SJCRH30 (cell line): Measurements from ENCODE around the gene EGFL8. TPM values are rescaled to one million over a fixed set of nuclear protein-coding genes. Genes with fewer than 3 reads are reported as not detected.

Source experiments
- DNase-seq, 2 experiments: peaks; one replicate each; pipeline ENCODE4 v3.0.0-alpha.2; 2015 to 2020
- H3K27ac ChIP-seq: fragments of 250-450 bp; sonication (Bioruptor Pico); 2 replicates; pipeline ENCODE4 v1.5.1; 2020; ENCODE audit warnings: mild to moderate bottlenecking, moderate library complexity
- H3K27me3 ChIP-seq: fragments of 250-450 bp; sonication (Bioruptor Pico); 2 replicates; pipeline ENCODE4 v1.5.1; 2020; ENCODE audit warnings: mild to moderate bottlenecking, moderate library complexity
- H3K36me3 ChIP-seq: fragments of 250-450 bp; sonication (Bioruptor Pico); 2 replicates; pipeline ENCODE4 v1.5.1; 2020; ENCODE audit warnings: mild to moderate bottlenecking, moderate library complexity
- H3K4me1 ChIP-seq: fragments of 250-450 bp; sonication (Bioruptor Pico); 2 replicates; pipeline ENCODE4 v1.5.1; 2020; ENCODE audit warnings: mild to moderate bottlenecking, moderate library complexity
- H3K4me3 ChIP-seq: fragments of 250-450 bp; sonication (Bioruptor Pico); 2 replicates; pipeline ENCODE4 v1.5.1; 2020; ENCODE audit warnings: mild to moderate bottlenecking, moderate library complexity
- H3K9me3 ChIP-seq: fragments of 250-450 bp; sonication (Bioruptor Pico); replicated peaks from 2 replicates; pipeline ENCODE4 v1.5.1; 2020; ENCODE audit warnings: mild to moderate bottlenecking, moderate library complexity
- total RNA-seq: library from RNA; depleted of rRNA; stranded (reverse); fragments of >200 nt; shearing (Covaris generic); gene quantifications from 2 replicates; pipeline ENCODE4 v1.2.3, GENCODE V29; 2014; rRNA removed

The EGFL8 gene
- 6.4 and 8.8 TPM in 2 replicates for total RNA-seq

- no peak for DNase-seq
- no peak within 1 kb of the TSS for H3K4me3 ChIP-seq
- H3K27ac ChIP-seq, result no peak within 1 kb of the TSS
- no peaks in the 10 kb centered on the region for H3K9me3 ChIP-seq
- peaks cover 7% of the 10 kb centered on the region; the same call in 1 of the 2 replicates for H3K36me3 ChIP-seq
- no peaks in the 10 kb centered on the region for H3K4me1 ChIP-seq
- no peaks in the 10 kb centered on the region for H3K27me3 ChIP-seq
Measured at GRCh38 chr6:32164295-32164694, at the start of gene EGFL8. Gene EGFL8 (plus strand): TSS chr6:32164595. CDS start chr6:32166166, 1,571 bp downstream.

- H3K36me3 ChIP-seq, result peaks cover 14% of the 10 kb centered on the region
- no peaks in the 10 kb centered on the region for H3K9me3 ChIP-seq
- no peaks in the 10 kb centered on the region for H3K27me3 ChIP-seq
- no peak overlapping the region for H3K27ac ChIP-seq
- no peak overlapping the region for H3K4me3 ChIP-seq
- H3K4me1 ChIP-seq, result peaks cover 4% of the 10 kb centered on the region; the same call in 1 of the 2 replicates
- DNase-seq, result no peak
Measured at GRCh38 chr6:32114796-32115195, 49.6 kb upstream of the EGFL8 start.

- Histone ChIP-seq H3K4me1 (peaks cover 4% of the 10 kb centered on the region; the same call in 1 of the 2 replicates), H3K4me3 (no peak overlapping the region), H3K9me3 (no peaks in the 10 kb centered on the region), H3K27ac (no peak overlapping the region), H3K36me3 (peaks cover 16% of the 10 kb centered on the region), H3K27me3 (no peaks in the 10 kb centered on the region)
- no peak for DNase-seq
Measured at GRCh38 chr6:32115623-32116022, 48.8 kb upstream of the EGFL8 start.

GRCh38 chr6:32116674-32117073 is 47.7 kb upstream of the EGFL8 start:
- H3K4me1 ChIP-seq, result peaks cover 4% of the 10 kb centered on the region; the same call in 1 of the 2 replicates
- H3K4me3 ChIP-seq, result no peak overlapping the region
- H3K27me3 ChIP-seq, result no peaks in the 10 kb centered on the region
- DNase-seq, result peak in 1 of 2 experiments; percentile 40
- H3K27ac ChIP-seq, result no peak overlapping the region
- H3K9me3 ChIP-seq, result no peaks in the 10 kb centered on the region
- H3K36me3 ChIP-seq, result peaks cover 21% of the 10 kb centered on the region

- H3K4me3 ChIP-seq, result no peak overlapping the region
- no peaks in the 10 kb centered on the region for H3K9me3 ChIP-seq
- H3K27me3 ChIP-seq, result no peaks in the 10 kb centered on the region
- DNase-seq, result no peak
- peaks cover 21% of the 10 kb centered on the region for H3K36me3 ChIP-seq
- H3K27ac ChIP-seq, result no peak overlapping the region
- H3K4me1 ChIP-seq, result peaks cover 4% of the 10 kb centered on the region; the same call in 1 of the 2 replicates
Measured at GRCh38 chr6:32117461-32117860, 46.9 kb upstream of the EGFL8 start.

- H3K27me3 ChIP-seq, result no peaks in the 10 kb centered on the region
- H3K9me3 ChIP-seq, result no peaks in the 10 kb centered on the region
- peaks cover 26% of the 10 kb centered on the region for H3K36me3 ChIP-seq
- no peak overlapping the region for H3K27ac ChIP-seq
- no peaks in the 10 kb centered on the region for H3K4me1 ChIP-seq
- no peak overlapping the region for H3K4me3 ChIP-seq
- peak; percentile 72 to 80 for DNase-seq
Measured at GRCh38 chr6:32118782-32119628, 45.4 kb upstream of the EGFL8 start.

GRCh38 chr6:32120573-32121059 is 43.8 kb upstream of the EGFL8 start:
- Histone ChIP-seq H3K27ac (no peak overlapping the region), H3K4me3 (no peak overlapping the region), H3K9me3 (no peaks in the 10 kb centered on the region), H3K27me3 (no peaks in the 10 kb centered on the region), H3K36me3 (peaks cover 31% of the 10 kb centered on the region), H3K4me1 (no peaks in the 10 kb centered on the region)
- DNase-seq, result no peak

- no peak overlapping the region for H3K4me3 ChIP-seq
- H3K4me1 ChIP-seq, result peaks cover 3% of the 10 kb centered on the region; the same call in 1 of the 2 replicates
- no peaks in the 10 kb centered on the region for H3K9me3 ChIP-seq
- peaks cover 17% of the 10 kb centered on the region for H3K36me3 ChIP-seq
- no peak for DNase-seq
- no peaks in the 10 kb centered on the region for H3K27me3 ChIP-seq
- no peak overlapping the region for H3K27ac ChIP-seq
Measured at GRCh38 chr6:32123681-32124080, 40.7 kb upstream of the EGFL8 start.

- H3K4me3 ChIP-seq, result peak overlapping the region; percentile 90
- DNase-seq, result no peak
- H3K27ac ChIP-seq, result no peak overlapping the region
- H3K9me3 ChIP-seq, result no peaks in the 10 kb centered on the region
- H3K36me3 ChIP-seq, result 0 out of 2 replicates have a peak, but pooled peaks cover 10% of the 10 kb centered on the region
- no peaks in the 10 kb centered on the region for H3K27me3 ChIP-seq
- peaks cover 3% of the 10 kb centered on the region; the same call in 1 of the 2 replicates for H3K4me1 ChIP-seq
Measured at GRCh38 chr6:32126880-32127279, 37.5 kb upstream of the EGFL8 start.

GRCh38 chr6:32127409-32127716 is 37.0 kb upstream of the EGFL8 start:
- no peaks in the 10 kb centered on the region for H3K9me3 ChIP-seq
- H3K27me3 ChIP-seq, result no peaks in the 10 kb centered on the region
- H3K27ac ChIP-seq, result peak overlapping the region; percentile 78; the same call in 1 of the 2 replicates
- no peak for DNase-seq
- peaks cover 3% of the 10 kb centered on the region; the same call in 1 of the 2 replicates for H3K4me1 ChIP-seq
- 0 out of 2 replicates have a peak, but pooled peaks cover 10% of the 10 kb centered on the region for H3K36me3 ChIP-seq
- peak overlapping the region; percentile 90 for H3K4me3 ChIP-seq

GRCh38 chr6:32127717-32128592 is 36.4 kb upstream of the EGFL8 start, which contains the start of gene ATF6B:
Gene ATF6B (minus strand): TSS chr6:32128246. CDS start chr6:32128207, 39 bp downstream.
- no peaks in the 10 kb centered on the region for H3K9me3 ChIP-seq
- H3K36me3 ChIP-seq, result 0 out of 2 replicates have a peak, but pooled peaks cover 10% of the 10 kb centered on the region
- DNase-seq, result peak; percentile 98 to 99
- no peaks in the 10 kb centered on the region for H3K27me3 ChIP-seq
- peak within 1 kb of the TSS; percentile 78 for H3K27ac ChIP-seq
- peak within 1 kb of the TSS; percentile 90 for H3K4me3 ChIP-seq
- peaks cover 3% of the 10 kb centered on the region; the same call in 1 of the 2 replicates for H3K4me1 ChIP-seq

- no peak for DNase-seq
- Histone ChIP-seq H3K4me1 (peaks cover 3% of the 10 kb centered on the region; the same call in 1 of the 2 replicates), H3K4me3 (no peak overlapping the region), H3K27ac (no peak overlapping the region), H3K36me3 (0 out of 2 replicates have a peak, but pooled peaks cover 6% of the 10 kb centered on the region), H3K27me3 (no peaks in the 10 kb centered on the region), H3K9me3 (no peaks in the 10 kb centered on the region)
Measured at GRCh38 chr6:32128751-32129296, 35.6 kb upstream of the EGFL8 start.

- Histone ChIP-seq H3K27me3 (no peaks in the 10 kb centered on the region), H3K36me3 (0 out of 2 replicates have a peak, but pooled peaks cover 3% of the 10 kb centered on the region), H3K9me3 (no peaks in the 10 kb centered on the region), H3K27ac (peak overlapping the region; percentile 50; the same call in 1 of the 2 replicates), H3K4me3 (peak overlapping the region; percentile 65), H3K4me1 (peaks cover 3% of the 10 kb centered on the region; the same call in 1 of the 2 replicates)
- no peak for DNase-seq
Measured at GRCh38 chr6:32129297-32130088, 34.9 kb upstream of the EGFL8 start.
